ENCODE data around the gene UBTD1. TPM values are rescaled to one million over a fixed set of nuclear protein-coding genes. Genes with fewer than 3 reads are reported as not detected.
A peak's percentile ranks its signal among the peaks of the same experiment; 100 is the strongest.

UBTD1 gene
- total RNA-seq, 1 donor from 2014 or later = 33.0 TPM

GRCh38 chr10:97534746-97535367, 36.1 kb downstream of the UBTD1 start:
- intact Hi-C loops (cut with DNase I) = no loop called here
- no peaks in the 10 kb centered on the region for H3K36me3 ChIP-seq
- no peaks in the 10 kb centered on the region for H3K9me3 ChIP-seq
- H3K4me3 ChIP-seq = no peak overlapping the region
- no peaks in the 10 kb centered on the region for H3K27me3 ChIP-seq
- no peak overlapping the region for H3K27ac ChIP-seq
- peaks cover 4 to 10% of the 10 kb centered on the region in 2 donors for H3K4me1 ChIP-seq
- TF ChIP-seq CTCF (IDR thresholded peaks at IDR 0.05) = peak in 2 of 3 experiments; percentile 37 to 48
- DNase-seq (ENCODE audit: low spot score in 2 of 2) = no peak

GRCh38 chr10:97537186-97537869, 38.6 kb downstream of the UBTD1 start:
- Histone ChIP-seq H3K4me1 (peaks cover 9 to 33% of the 10 kb centered on the region in 2 donors), H3K36me3 (no peaks in the 10 kb centered on the region), H3K4me3 (no peak overlapping the region), H3K27me3 (no peaks in the 10 kb centered on the region), H3K27ac (peak overlapping the region; percentile 95 to 97), H3K9me3 (no peaks in the 10 kb centered on the region)
- intact Hi-C loops (cut with DNase I) = no loop called here
- TF ChIP-seq CTCF (IDR thresholded peaks at IDR 0.05) = no peak
- DNase-seq (ENCODE audit: low spot score in 2 of 2) = no peak

GRCh38 chr10:97538411-97538810, 39.7 kb downstream of the UBTD1 start:
- no peak for TF ChIP-seq CTCF (IDR thresholded peaks at IDR 0.05)
- Histone ChIP-seq H3K4me3 (no peak overlapping the region), H3K9me3 (no peaks in the 10 kb centered on the region), H3K36me3 (no peaks in the 10 kb centered on the region), H3K4me1 (peaks cover 15 to 43% of the 10 kb centered on the region in 2 donors), H3K27ac (peak overlapping the region; percentile 95 to 97), H3K27me3 (no peaks in the 10 kb centered on the region)
- intact Hi-C loops (cut with DNase I) = no loop called here
- DNase-seq (ENCODE audit: low spot score in 2 of 2) = no peak

GRCh38 chr10:97538839-97539238, 40.1 kb downstream of the UBTD1 start:
- Histone ChIP-seq H3K36me3 (no peaks in the 10 kb centered on the region), H3K27me3 (no peaks in the 10 kb centered on the region), H3K4me1 (peaks cover 15 to 47% of the 10 kb centered on the region in 2 donors), H3K9me3 (no peaks in the 10 kb centered on the region), H3K27ac (peak overlapping the region; percentile 95 to 97), H3K4me3 (no peak overlapping the region)
- TF ChIP-seq CTCF (IDR thresholded peaks at IDR 0.05) = no peak
- no peak for DNase-seq (ENCODE audit: low spot score in 2 of 2)
- intact Hi-C loops (cut with DNase I) = no loop called here

- peak in 1 of 2 donors; percentile 84 for DNase-seq (ENCODE audit: low spot score in 2 of 2)
- Histone ChIP-seq H3K9me3 (no peaks in the 10 kb centered on the region), H3K36me3 (no peaks in the 10 kb centered on the region), H3K4me3 (no peak overlapping the region), H3K27me3 (no peaks in the 10 kb centered on the region), H3K27ac (peak overlapping the region; percentile 95 to 97), H3K4me1 (peaks cover 15 to 52% of the 10 kb centered on the region in 2 donors)
- peak in 1 of 3 experiments; percentile 27 for TF ChIP-seq CTCF (IDR thresholded peaks at IDR 0.05)
- intact Hi-C loops (cut with DNase I) = no loop called here
Observed at GRCh38 chr10:97539523-97540200, 40.9 kb downstream of the UBTD1 start.

All from ascending aorta (tissue), 2 donors.